VCaP (cell line): ENCODE results near the gene ADAMTS5.
A peak's percentile ranks its signal among the peaks of the same experiment; 100 is the strongest.

Source experiments
- H3K27ac ChIP-seq: fragments of 450-650 bp; 2 replicates; pipeline ENCODE4 v1.5.1; 2017
- TF ChIP-seq, protein P1 (sequence below): fragments of 450-650 bp; conservative IDR thresholded peaks from 2 replicates; pipeline ENCODE4 v1.5.1; 2017; ENCODE audit warnings: mild to moderate bottlenecking, moderate library complexity

ADAMTS5 gene

DNA sequence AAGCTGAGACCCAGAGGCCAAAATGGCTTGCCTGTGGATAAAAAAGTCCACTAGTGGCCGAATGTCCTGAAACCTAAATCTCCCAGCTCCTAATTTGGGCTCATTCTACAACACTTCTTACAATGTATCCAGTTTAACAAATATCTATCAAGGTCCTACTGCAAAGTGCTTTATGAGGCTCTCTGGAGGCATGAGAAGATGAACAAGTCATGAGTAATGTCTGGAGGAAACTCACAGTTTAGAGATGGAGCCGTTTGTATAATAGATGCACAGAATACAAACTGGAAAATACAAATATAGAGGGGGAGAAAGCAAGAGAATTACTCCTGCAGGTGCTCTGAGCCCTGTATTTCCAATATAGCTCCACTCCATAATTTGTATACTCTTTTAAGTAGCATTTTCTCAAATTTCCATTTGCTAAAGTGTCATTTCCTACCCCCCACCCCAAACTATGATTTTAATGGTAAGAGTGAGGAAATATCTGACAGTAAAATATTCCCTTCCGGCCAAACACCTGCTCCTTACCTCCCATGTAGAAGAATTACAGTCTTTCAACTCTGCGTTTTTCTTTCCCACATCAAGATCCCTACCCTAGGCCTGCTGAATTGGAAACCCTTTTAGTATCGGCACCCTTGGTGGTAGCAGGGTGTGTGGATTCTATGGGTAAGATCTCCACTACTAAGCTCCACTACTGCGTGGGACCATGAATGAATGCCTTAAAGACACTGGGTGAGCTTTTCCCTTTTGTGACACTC lies 3.3 kb upstream of the ADAMTS5 start:
- TF ChIP-seq, protein P1, sequence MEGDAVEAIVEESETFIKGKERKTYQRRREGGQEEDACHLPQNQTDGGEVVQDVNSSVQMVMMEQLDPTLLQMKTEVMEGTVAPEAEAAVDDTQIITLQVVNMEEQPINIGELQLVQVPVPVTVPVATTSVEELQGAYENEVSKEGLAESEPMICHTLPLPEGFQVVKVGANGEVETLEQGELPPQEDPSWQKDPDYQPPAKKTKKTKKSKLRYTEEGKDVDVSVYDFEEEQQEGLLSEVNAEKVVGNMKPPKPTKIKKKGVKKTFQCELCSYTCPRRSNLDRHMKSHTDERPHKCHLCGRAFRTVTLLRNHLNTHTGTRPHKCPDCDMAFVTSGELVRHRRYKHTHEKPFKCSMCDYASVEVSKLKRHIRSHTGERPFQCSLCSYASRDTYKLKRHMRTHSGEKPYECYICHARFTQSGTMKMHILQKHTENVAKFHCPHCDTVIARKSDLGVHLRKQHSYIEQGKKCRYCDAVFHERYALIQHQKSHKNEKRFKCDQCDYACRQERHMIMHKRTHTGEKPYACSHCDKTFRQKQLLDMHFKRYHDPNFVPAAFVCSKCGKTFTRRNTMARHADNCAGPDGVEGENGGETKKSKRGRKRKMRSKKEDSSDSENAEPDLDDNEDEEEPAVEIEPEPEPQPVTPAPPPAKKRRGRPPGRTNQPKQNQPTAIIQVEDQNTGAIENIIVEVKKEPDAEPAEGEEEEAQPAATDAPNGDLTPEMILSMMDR = no peak
- no peak overlapping the region for H3K27ac ChIP-seq

DNA sequence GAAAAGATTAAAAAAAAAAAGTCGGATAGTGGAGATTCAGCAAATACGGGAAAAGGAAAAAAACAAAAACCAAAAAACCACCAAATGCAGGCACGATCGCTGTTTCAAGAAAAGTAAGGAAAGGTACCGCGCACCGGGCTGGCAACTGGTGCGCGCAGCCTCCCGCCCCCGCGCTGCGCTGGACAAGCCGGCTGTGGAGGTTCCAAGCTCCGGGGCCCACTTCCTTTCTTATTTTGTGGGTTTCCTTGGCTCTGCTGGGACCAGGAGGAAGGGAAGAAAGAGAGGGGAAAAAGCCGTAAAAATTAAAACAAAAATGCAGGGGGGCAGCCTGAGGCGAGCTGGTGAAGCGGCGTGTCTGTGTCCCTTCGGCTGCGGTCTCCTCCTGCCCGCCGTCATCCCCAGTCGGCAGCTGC lies 233 bp downstream of the ADAMTS5 start:
- TF ChIP-seq, protein P1 = no peak
- peak overlapping the region; percentile 32; the same call in 1 of the 2 replicates for H3K27ac ChIP-seq

DNA sequence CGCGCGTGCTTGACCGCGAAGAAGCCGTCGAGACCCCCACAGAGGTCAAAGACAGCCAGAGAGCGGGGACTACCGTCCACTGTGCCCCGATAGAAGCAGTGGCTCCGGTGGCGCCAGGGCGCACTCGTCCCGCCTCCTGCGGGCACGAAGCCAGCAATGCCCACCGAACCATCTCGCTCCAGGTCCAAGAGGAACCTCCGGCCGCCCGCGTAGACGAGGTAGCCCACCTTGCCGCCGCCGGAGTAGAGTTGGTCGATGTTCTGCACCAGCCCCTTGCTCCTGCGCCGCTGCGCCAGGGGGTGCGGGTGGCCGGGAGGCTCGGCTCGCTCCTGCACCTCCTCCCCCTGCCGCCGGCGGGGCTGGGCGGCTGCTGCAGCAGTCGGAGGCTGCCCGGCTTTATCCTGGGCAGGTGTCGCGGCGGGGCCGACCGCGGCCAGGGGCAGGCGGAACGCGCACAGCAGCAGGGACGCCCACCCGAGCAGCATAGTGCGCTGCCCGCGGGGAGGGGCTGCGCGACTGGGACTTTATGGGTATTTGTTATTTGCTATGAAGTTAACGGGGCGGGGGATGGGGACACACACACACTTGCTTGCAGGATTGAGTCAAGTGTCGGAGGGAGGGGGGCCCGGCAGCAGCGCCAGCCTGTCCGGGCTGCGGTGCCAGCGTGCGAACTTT lies 844 bp downstream of the ADAMTS5 start:
- no peak overlapping the region; the same call in 1 of the 2 replicates for H3K27ac ChIP-seq
- TF ChIP-seq, protein P1 = peak; percentile 30

DNA sequence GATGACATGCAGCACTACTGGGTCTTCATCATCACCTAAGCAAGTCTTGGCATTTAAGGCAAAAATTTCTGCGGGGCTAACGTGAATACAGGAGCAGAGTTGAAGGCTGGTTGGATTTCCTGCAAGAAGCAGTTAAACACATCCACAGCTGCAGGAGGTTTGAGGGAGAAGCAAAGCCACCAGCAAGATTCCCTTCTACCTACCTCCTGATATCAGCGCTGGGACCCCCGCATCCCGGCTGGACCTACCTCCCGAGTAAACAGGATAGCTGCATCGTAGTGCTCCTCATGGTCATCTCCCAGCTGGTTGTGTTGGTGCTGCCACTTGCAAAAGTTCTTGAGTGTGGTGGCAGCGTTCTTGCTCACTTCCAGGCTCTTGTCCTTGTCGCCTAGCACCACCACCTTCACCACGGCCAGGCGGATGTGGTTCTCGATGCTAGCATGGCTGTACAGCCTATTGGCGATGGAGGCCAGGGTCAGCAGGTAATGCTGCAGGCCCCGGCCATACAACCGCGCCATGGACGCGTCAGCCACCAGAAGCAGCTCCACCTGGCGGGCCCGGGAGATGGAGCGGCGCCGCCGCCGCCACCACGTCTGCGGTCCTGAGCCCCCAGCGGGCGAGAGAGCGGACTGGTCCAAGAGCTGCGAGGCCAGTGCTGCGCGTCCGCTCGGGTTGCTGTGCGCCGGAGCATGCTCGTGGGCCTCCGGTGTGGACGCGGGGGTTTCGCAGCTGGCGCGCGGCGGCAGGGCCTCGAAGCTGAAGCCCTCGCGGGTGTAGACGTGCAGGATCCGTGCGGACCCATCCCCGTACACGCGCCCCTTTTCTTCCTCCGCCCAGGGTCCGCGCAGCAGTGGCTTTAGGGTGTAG lies 1.6 kb downstream of the ADAMTS5 start:
- H3K27ac ChIP-seq = no peak overlapping the region
- TF ChIP-seq, protein P1 = no peak

DNA sequence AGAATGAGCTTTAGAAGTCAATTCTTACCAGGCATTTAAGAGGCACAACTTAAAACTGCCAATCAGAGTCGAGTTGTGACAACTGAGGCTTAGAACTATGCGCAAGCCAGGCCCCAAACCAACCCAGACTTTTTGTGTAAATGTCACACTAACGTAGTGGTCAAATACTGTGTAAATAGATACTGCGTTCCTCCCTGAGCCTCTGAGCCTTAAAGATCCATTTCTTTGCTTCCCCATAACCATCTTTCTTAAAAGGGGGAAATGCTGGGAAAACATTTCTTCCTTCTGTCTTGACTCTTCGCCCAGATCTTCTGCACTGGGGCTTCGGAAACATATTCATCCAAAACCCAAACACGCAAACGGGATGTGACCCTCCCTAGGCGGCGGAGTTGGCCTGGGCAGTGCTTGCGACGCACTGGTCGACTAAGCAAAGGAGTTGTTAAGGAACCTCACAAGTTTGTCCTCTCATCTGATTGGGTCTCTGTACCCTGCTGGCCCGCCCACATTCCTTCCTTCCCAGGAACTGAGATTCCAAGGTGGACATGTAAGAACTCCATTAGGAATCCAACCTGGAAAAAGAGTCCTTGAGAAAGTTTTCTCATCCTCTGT lies 2.6 kb downstream of the ADAMTS5 start:
- TF ChIP-seq, protein P1 = no peak
- no peak overlapping the region for H3K27ac ChIP-seq

DNA sequence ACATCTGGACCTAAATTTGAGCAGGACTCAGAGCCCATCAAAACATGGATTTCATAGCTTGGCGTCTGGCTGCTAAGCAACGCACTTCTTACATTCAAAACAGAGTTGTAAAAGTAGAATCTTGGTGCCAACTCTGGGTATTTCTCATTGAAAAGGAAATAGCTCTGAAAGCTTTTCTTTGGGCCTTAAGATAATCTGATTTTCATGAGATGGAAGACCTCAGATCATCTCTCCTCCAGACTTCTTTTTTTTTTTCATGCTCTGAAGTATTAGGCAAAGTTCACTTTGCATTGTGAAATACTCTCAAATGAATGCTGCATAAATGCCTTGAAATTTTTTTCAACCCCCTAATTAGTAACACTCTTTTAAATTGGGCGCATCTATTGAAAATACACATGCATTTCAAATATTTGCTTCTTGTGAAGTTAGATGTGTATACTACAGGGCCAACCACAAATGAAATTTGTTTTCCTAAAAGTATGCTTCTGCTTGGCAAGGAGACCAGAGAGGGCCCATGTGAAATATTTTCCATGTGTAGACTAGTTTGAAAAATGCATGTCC lies 4.2 kb downstream of the ADAMTS5 start:
- H3K27ac ChIP-seq = no peak overlapping the region
- TF ChIP-seq, protein P1 = no peak
